ENCODE data around the gene TLE7.

DNA sequence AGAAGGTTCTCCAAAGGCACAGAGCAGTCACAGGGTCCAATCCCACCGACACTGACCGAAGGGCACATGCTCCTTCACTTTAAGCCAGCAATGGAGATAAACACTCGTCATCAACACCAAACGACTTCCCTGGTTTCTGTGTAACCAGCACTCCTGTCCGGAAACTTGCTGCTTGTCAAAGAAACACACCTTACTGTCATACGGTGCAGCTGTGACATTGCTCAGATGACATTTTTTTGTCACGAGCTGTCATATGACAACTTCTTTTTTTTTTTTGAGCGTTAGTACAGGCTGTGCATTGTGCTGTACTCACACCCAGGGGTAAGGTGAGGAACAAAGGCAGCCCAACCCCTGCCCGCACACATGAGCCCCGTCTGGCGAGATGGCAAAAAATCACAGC lies 39.2 kb downstream of the TLE7 start:
- TF ChIP-seq, protein P1, sequence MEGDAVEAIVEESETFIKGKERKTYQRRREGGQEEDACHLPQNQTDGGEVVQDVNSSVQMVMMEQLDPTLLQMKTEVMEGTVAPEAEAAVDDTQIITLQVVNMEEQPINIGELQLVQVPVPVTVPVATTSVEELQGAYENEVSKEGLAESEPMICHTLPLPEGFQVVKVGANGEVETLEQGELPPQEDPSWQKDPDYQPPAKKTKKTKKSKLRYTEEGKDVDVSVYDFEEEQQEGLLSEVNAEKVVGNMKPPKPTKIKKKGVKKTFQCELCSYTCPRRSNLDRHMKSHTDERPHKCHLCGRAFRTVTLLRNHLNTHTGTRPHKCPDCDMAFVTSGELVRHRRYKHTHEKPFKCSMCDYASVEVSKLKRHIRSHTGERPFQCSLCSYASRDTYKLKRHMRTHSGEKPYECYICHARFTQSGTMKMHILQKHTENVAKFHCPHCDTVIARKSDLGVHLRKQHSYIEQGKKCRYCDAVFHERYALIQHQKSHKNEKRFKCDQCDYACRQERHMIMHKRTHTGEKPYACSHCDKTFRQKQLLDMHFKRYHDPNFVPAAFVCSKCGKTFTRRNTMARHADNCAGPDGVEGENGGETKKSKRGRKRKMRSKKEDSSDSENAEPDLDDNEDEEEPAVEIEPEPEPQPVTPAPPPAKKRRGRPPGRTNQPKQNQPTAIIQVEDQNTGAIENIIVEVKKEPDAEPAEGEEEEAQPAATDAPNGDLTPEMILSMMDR (IDR thresholded peaks at IDR 0.05): no peak
- TF ChIP-seq ZFX (IDR thresholded peaks at IDR 0.05; ENCODE audit: borderline replicate concordance): no peak

Measured in 22Rv1 (cell line).